NCI-H1417 treated with DMSO at 0.1 percent for 48 hours (cell line): ENCODE results near the gene SAAL1.
"Not testable (repeated sequence)": the region's sequence is repeated elsewhere in the genome, so short reads cannot be mapped to it uniquely, and the experiment has no call there.

Experiments used
- DNase-seq: peaks from one replicate; lab custom pipeline; 2025; lab: John Stamatoyannopoulos, UW

Gene SAAL1, protein sequence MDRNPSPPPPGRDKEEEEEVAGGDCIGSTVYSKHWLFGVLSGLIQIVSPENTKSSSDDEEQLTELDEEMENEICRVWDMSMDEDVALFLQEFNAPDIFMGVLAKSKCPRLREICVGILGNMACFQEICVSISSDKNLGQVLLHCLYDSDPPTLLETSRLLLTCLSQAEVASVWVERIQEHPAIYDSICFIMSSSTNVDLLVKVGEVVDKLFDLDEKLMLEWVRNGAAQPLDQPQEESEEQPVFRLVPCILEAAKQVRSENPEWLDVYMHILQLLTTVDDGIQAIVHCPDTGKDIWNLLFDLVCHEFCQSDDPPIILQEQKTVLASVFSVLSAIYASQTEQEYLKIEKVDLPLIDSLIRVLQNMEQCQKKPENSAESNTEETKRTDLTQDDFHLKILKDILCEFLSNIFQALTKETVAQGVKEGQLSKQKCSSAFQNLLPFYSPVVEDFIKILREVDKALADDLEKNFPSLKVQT

DNA sequence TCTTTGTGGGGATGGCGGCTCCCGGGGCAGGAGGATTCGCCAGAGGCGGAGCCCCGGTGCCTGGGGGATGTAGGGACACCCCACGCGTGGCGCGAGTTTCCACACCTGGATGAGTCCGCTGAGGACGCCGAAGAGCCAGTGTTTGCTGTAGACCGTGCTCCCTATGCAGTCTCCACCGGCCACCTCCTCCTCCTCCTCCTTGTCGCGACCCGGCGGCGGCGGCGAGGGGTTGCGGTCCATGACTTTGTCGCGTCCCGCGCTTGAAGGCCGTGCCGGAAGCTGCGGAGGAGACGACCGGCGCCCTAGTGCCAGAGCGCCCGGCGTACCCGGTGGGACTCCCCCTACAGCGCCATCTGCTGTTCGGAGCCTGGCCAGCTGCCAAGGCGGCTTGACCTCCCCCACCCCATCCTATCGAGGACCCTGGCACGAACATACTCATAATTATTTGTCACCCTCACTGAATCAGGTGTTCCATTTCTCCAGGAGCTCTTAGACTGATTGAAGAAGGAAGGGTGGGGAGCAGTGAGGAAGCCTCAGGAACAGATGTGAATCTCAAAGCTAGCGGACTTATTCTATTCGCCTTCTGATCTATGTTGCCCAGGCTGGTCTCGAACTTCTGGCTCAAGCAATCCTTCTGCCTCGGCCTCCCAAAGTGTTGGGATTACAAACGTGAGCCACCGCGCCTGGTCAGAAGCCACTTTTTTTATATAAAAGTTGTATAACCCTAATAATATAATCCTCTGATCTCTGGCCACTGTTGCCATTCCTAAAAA, at the start of gene SAAL1:
SAAL1 (minus strand) TSS at position 281 of the 773 bp plus-strand sequence; CDS start at position 240, 41 bp downstream.
- no peak for DNase-seq

- DNase-seq, result no peak
Observed at GRCh38 chr11:18151581-18151980, 45.7 kb upstream of the SAAL1 start.

GRCh38 chr11:18145837-18146236, 40.0 kb upstream of the SAAL1 start:
- no peak for DNase-seq

GRCh38 chr11:18145025-18145424, 39.1 kb upstream of the SAAL1 start:
- DNase-seq, result no peak

DNA sequence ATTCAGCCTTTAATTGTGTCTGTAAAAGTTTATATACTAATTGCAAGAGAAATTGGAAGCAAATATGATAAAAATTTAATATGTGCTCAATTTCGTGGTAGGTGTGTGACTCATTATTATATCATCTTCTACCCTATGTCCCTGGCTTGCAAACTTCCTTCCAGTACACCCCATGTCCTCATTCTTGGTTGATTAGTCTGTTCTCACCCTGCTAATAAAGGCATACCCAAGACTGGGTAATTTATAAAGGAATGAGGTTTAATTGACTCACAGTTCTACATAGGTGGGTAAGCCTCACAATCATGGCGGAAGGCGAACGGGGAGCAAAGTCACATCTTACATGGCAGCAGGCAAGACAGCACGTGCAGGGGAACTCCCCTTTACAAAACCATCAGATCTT, 38.4 kb upstream of the SAAL1 start:
- DNase-seq, result no peak

DNA sequence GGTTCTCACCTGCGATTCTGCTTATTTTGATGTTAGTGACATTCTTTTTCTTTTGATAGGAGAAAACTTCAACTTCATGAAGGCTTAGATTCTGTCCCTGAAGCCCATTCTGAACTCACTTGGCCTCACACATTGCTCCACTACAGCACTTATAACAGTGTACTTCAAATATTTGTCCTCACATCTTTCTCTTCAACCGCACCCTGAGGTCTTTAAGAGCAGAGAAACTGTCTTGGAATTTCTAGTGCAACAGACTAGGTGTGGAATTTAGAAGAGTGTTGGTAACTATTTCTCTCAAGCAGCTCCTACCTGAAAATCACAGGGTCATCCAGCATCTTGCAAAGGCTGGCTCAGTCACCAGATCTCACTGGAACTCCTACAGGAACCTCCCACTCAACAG, 34.3 kb upstream of the SAAL1 start:
- no peak for DNase-seq

DNA sequence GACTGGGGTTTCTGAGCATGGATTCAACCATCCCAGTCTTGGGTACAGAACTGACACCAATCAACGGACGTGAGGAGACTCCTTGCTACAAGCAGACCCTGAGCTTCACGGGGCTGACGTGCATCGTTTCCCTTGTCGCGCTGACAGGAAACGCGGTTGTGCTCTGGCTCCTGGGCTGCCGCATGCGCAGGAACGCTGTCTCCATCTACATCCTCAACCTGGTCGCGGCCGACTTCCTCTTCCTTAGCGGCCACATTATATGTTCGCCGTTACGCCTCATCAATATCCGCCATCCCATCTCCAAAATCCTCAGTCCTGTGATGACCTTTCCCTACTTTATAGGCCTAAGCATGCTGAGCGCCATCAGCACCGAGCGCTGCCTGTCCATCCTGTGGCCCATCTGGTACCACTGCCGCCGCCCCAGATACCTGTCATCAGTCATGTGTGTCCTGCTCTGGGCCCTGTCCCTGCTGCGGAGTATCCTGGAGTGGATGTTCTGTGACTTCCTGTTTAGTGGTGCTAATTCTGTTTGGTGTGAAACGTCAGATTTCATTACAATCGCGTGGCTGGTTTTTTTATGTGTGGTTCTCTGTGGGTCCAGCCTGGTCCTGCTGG, 31.4 kb upstream of the SAAL1 start:
- DNase-seq, result no peak

DNA sequence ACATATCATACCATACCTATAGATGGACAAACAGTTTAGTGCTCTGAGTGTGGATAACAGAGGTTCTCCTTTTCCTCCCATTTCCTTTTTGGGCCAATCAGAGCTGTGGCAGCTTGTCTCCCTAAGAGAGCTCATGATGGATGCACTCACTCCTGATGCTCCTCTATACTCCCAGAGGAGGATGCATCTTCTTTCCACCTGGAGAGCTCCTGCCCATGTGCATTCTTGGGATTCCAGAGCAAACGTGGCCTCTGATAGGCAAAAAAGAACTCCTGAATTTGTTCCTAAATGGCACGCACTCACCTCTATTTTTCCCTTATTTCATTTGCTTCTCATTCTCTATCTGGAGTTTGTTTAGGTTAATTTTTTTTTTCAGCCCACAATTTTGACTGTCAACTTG, 29.4 kb upstream of the SAAL1 start:
- DNase-seq, result no peak

DNA sequence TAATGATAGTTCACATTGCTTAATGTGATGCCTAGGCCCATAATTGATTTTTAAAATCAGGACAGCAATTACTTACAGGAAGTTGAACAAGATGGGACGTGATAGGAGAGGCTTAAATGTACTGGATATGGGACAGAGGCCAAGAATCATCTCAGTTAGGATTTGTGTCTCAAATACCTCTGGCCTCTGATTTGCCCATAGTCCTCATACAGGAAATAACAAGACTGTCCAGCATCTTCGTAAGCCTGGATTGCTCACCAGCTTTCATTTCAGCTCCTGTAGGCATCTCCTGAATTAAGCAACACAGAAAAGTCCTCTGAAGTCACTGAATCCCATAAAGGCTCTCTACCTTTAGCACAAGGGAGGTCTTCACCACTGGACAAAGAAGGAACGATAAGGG, 26.5 kb upstream of the SAAL1 start, which contains the start of gene MRGPRX3:
MRGPRX3 (plus strand) TSS at position 231 of the 400 bp plus-strand sequence. CDS start 4,632 bp downstream, outside the sequence.
- DNase-seq, result no peak

DNA sequence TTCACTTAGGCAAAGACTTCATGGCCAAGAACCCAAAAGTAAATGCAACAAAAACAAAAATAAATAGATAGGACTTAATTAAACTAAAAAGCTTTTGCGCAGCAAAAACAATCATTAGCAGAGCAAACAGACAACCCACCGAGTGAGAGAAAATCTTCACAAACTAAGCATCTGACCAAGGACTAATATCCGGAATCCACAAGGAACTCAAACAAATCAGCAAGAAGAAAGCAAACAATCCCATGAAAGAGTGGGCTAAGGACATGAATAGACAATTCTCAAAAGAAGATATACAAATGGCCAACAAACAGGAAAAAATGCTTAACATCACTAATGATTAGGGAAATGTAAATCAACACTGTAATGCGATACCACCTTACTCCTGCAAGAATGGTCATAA, 25.2 kb upstream of the SAAL1 start:
- DNase-seq, result not testable (repeated sequence)

- not testable (repeated sequence) for DNase-seq
Observed at GRCh38 chr11:18121331-18121828, 15.5 kb upstream of the SAAL1 start.

DNA sequence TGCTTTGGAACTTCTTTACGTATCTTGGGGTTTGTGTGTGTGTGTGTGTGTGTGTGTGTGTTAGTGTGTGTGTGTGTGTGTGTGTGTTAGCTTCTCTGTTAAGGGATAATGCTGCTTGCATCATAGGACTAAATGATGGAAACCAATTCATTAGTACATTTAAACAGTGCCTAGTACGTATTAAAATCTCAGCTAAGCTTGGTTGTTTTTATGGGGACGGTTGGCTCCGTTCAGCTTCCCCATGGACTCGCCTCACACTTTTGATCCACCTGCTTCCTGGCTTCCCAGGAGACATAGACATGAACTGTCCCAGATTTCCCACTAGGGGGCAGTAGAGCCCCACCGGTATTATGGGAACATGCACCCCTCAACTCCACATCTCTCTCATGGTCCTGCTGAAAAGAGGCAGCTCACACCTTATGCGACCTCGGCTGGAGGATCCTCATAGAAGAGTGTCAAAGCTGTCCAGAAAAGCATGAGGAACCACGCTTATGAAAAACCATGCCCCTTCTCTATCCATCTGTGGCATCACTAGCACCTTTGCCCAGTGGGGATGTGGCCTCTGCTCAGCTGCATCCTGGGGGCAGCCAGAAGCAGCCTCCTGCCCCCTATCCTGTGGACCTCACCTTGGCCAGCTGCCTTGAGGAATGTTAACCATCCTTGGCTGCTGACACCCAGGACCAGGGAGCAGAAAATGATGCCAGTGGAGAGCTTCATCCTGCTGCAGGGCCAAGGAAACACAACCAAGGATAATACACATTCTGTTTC, 9.7 kb upstream of the SAAL1 start:
- peak; percentile 29 for DNase-seq

DNA sequence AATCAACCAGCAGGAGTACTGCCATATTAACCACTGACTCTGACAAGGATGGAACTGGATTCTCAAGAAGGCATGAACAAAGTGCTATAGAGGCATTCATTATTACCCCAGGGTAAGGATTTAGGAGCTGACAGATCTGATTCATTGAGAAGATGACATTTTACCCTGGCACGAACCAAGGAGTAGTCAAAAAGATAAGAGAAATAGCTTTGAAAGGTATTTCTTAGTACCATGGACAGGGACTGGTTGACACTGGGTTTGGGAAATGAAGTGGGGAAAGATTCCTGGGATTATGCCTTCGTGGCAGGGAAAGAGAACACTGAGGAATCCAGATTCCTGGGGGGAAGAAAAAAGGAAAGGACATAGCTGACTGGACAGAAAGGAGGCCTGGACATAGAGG, 5.1 kb upstream of the SAAL1 start:
- no peak for DNase-seq

GRCh38 chr11:18108254-18108653, 2.4 kb upstream of the SAAL1 start:
- DNase-seq, result no peak

GRCh38 chr11:18106688-18107087, 806 bp upstream of the SAAL1 start:
- DNase-seq, result no peak

DNA sequence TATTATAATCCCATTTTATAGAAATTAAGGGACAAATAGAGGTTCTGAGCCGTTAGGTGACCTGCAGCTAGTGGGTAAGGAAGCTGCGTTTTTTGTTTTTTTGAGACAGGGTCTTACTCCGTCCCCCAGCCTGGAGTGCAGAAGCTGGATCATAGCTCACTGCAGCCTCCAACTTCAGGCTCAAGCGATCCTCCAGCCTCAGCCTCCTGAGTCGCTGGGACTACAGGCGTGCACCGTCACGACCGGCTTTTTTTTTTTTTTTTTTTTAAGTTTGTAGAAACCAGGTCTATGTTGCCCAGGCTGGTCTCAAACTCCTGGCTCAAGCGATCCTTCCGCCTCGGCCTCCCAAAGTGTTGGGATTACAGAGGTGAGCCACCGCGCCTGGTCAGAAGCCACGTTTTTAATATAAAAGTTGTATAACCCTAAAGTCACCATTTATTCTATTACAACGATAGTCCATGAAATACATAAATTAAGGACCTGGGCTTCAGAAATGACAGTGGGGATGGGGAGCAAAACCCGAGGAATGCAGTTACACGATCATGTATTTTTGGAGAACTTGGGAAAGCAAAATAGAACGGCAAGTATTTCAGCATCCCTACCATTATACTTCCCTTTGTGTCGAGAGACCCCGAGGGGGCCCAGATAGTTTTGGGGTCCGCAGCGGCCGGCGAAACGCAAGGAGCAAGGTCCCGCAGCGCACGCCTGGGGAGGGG, 638 bp downstream of the SAAL1 start:
- DNase-seq, result no peak

DNA sequence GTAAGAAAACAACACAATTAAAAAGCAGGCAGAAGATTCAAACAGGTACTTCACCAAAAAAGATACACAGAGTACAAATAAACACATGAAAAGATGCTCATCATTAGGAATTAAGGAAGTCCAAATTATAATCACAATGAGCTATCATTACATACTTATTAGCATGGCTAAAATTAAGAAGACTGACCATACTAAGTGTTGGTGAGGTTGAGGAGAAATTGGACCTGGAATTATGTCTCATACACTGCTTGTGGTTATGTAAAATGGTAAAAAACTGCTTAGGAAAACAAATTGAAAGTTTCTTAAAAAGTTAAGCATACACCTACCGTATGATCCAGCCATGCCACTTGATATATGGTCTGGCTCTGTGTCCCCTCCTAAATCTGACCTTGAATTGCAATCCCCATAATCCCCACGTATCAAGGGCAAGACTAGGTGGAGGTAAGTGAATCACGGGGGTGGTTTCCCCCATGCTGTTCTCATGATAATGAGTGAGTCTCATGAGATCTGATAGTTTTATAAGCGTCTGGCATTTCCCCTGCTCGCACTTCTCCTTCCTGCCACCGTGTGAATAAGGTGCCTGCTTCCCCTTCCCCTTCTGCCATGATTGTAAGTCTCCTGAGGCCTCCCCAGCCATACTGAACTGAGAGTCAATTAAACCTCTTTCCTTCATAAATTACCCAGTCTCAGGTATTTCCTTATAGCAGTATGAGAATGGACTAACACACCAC, 4.8 kb downstream of the SAAL1 start:
- no peak for DNase-seq

DNA sequence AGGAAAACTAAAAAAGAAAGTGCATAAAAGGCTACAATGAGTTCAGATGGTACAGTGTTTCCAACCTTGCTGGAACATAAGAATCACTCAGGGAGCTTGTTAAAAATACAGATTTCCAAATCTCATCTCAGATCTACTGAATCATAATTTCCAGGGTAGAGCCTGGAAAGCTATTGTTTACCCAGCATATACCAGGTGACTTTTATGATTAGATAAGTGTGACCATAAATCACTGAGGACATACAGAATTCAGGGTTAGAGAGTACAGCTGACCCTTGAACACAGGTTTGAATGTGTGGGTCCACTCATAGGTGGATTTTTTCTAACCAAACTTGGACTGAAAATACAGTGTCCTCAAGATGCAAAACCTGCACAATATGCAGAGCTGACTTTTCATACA, 11.9 kb downstream of the SAAL1 start:
- no peak for DNase-seq

DNA sequence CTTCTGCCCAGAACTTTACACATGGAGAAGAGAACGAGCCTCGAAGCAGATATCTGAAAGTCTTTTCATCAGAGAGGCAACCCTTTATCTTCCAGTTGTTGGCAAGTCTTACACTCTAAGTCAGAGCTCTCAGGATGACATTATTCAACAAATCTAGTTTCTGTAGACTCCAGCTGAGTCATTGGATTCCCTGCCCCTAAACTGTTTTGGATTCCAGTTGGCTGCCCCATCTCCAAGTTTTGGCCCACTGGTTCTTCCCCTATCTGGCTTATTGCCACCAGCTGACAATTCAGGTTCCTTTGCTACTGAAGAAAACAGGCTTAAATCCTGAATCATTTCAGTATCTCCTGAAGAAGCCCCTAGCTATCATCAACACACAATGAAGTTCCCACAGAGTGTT, 14.2 kb downstream of the SAAL1 start:
- no peak for DNase-seq

DNA sequence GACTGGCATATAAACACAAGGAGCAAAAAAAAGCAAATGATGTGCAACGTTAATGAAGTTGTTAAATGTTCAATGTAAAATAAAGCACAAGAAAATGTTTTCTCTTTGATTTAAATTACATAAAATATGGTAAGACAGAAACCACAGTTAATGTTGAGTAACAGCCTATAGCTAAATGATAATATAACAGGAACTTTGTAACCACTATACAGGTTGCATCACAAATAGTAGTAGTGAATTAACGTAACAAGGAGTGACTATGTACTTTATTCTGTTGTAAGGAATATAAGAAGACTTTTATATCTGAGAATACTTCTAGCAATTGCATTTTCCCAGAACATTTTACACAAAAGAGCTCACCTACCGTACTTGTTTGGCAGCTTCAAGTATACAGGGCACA, 16.9 kb downstream of the SAAL1 start:
- no peak for DNase-seq
